Esophagus (tissue), 2 donors: ENCODE measurements around the gene SNX5. TPM values are rescaled to one million over a fixed set of nuclear protein-coding genes. Genes with fewer than 3 reads are reported as not detected.

Experiments
- H3K27ac ChIP-seq, 2 donors: one replicate each; pipeline ENCODE4 v1.5.1; 2013; ENCODE audit warnings: low read depth in 2 of 2, mild to moderate bottlenecking in 2 of 2, inconsistent platforms in 1 of 2, low read length in 1 of 2, moderate library complexity in 1 of 2
- H3K27me3 ChIP-seq, 2 donors: one replicate each; pipeline ENCODE4 v1.6.1; 2013; ENCODE audit warnings: low read length in 2 of 2, control low read depth in 1 of 2, mild to moderate bottlenecking in 1 of 2; ENCODE audit not compliant: insufficient read depth in 2 of 2, control insufficient read depth in 1 of 2
- H3K36me3 ChIP-seq, 2 donors: one replicate each; pipeline ENCODE4 v1.6.1; 2013; ENCODE audit warnings: low read length in 1 of 2; ENCODE audit not compliant: control insufficient read depth in 2 of 2, insufficient read depth in 2 of 2
- H3K4me1 ChIP-seq, 2 donors: one replicate each; pipeline ENCODE4 v1.6.1; 2013; ENCODE audit warnings: low read length in 1 of 2; ENCODE audit not compliant: control insufficient read depth in 2 of 2, insufficient read depth in 2 of 2
- H3K4me3 ChIP-seq, 2 donors: one replicate each; pipeline ENCODE4 v1.5.1; 2013; ENCODE audit warnings: low read length in 2 of 2, mild to moderate bottlenecking in 2 of 2, low read depth in 1 of 2, moderate library complexity in 1 of 2
- H3K9me3 ChIP-seq, 2 donors: one replicate each; pipeline ENCODE4 v1.6.1; 2013; ENCODE audit warnings: mild to moderate bottlenecking in 2 of 2, low read depth in 1 of 2, low read length in 1 of 2, moderate library complexity in 1 of 2; ENCODE audit not compliant: control insufficient read depth in 2 of 2, insufficient read depth in 1 of 2
- WGBS, 2 donors: extraction: QIAGEN DNeasy Blood & Tissue Kit; methylation state at CpG; one replicate each; pipeline ENCODE4 v1.1.7; 2013; 5-methylcytosine and 5-hydroxymethylcytosine counted together
- polyA plus RNA-seq, 2 donors: library from polyadenylated mRNA; stranded (reverse); fragments of 200-250 nt; gene quantifications; one replicate each; pipeline ENCODE4 v1.2.3, GENCODE V29; 2013
- donor health status: healthy with polysubstance abuse.
- donor health status: Bipolar disorder and iron deficiency.

The SNX5 gene
- polyA plus RNA-seq, 2 donors: 51.2 to 58.9 TPM

DNA sequence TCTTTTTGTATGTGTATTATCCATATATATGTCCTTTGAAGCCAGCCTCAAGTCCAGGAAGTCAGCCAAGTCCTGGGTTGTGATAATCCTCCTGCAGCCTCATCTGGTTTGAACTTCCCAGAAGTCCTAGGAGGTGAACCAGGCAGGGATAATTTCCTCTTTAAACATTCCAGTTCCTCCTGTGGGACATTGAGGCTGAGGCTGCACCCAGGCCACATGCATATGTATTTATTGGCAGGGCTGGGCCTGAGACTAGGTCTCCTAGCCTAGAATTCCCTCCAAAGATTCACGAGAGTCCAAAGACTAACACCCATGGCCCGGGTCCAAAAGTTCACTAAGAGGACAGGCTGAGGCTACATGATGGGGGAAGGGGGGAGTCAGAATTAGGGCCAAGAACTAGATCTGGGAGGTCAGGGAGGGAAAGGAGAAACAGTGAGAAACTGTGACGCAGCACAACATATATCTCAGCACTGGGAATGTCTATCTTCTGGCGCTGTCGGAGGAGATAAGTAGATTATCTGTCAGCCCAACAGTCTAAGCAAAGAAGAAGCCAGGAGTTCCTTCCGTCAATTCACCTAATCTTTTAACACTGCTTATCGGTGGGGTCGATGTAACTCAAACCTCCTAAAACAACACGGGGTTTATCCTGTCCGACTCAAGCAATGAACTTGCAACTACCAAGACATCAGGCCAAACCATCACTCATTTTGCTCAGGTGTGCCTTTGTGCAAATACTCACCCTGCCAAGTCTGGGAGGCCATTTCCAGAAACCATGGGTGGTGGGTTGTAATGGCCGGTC lies 43.3 kb downstream of the SNX5 start:
- WGBS, 2 donors: 45 to 69% methylated on average over 11 of the region's 11 CpGs
- no peak overlapping the region for H3K4me3 ChIP-seq
- peaks cover 0 to 8% of the 10 kb centered on the region in 2 donors for H3K4me1 ChIP-seq
- no peaks in the 10 kb centered on the region for H3K36me3 ChIP-seq
- no peaks in the 10 kb centered on the region for H3K27me3 ChIP-seq
- H3K9me3 ChIP-seq: no peaks in the 10 kb centered on the region
- no peak overlapping the region for H3K27ac ChIP-seq

DNA sequence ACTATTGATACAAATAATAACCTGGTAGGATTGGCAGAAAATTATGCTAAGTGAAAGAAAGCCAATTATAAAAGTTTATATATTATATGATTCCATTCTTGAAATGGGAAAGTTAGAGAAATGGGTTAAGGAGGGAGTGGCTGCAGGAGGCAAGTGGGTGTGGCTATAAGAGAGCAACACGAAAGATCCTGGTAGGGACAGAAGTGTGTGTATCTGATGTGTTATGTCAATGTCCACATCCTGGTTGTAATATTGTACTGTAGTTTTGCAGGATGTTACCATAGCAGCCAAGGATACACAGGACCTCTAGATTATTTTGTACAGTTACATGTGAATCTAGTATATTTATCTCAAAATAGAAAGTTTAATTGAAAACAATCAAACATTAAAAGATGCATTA lies 46.8 kb downstream of the SNX5 start:
- no peaks in the 10 kb centered on the region for H3K36me3 ChIP-seq
- no peaks in the 10 kb centered on the region for H3K4me1 ChIP-seq
- 11 to 18% methylated on average over 1 of the region's 1 CpG for WGBS, 2 donors
- H3K9me3 ChIP-seq: no peaks in the 10 kb centered on the region
- H3K27me3 ChIP-seq: no peaks in the 10 kb centered on the region
- no peak overlapping the region for H3K27ac ChIP-seq
- no peak overlapping the region for H3K4me3 ChIP-seq

DNA sequence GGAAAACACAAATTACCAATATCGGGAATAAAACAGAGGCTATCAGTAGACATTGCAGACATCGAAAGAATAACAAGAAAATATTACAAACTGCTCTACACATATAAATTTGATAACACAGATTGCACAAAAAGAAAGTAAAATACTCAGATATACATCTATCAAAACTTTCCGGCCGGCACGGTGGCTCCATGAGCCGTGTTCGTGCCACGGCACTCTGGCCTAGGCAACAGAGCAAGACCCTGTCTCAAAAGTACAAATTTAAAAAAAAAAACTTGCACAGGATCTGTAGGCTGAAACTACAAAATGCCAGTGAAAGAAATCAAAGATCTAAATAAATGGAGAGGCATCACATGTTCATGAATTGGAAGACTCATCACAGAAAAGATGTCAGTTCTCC lies 49.4 kb downstream of the SNX5 start:
- H3K4me3 ChIP-seq: no peak overlapping the region
- H3K27ac ChIP-seq: no peak overlapping the region
- WGBS, 2 donors: 94 to 96% methylated on average over 8 of the region's 8 CpGs
- no peaks in the 10 kb centered on the region for H3K9me3 ChIP-seq
- H3K36me3 ChIP-seq: no peaks in the 10 kb centered on the region
- H3K27me3 ChIP-seq: no peaks in the 10 kb centered on the region
- no peaks in the 10 kb centered on the region for H3K4me1 ChIP-seq

DNA sequence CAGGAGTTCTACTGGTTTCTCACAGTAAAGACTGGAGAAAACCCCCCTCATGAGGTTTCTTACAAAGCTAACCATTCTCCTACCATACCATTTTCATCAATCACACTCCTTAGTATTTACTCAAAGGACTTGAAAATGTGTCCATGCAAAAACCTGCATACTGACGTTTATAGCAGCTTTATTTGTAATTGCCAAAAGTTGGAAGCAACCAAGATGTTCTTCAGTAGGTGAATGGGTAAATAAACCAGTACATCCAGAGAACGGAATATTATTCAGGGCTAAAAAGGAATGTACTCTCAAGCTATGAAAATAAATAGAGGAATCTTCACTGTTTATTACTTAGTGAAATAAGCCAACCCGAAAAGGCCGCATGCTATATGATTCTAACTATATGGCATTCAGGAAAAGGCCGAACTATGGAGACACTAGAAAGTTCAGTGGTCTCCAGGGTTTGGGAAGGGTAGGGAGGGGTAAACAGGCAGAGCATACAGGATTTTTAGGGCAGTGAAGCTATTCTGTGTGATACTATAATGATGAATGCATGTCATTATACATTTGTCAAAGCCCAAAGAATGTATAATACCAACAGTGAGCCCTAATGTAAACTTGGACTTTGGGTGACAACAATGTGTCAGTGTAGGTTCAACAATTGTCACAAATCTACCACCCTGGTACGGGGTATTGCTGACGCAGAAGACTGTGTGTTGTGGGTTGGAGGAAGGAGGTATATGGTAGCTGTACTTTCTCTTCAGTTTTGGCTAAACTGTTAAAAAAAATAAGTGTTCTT lies 50.6 kb downstream of the SNX5 start:
- Histone ChIP-seq H3K4me1 (no peaks in the 10 kb centered on the region), H3K27ac (no peak overlapping the region), H3K36me3 (no peaks in the 10 kb centered on the region), H3K4me3 (no peak overlapping the region), H3K9me3 (no peaks in the 10 kb centered on the region), H3K27me3 (no peaks in the 10 kb centered on the region)
- 80 to 82% methylated on average over 7 of the region's 7 CpGs for WGBS, 2 donors

DNA sequence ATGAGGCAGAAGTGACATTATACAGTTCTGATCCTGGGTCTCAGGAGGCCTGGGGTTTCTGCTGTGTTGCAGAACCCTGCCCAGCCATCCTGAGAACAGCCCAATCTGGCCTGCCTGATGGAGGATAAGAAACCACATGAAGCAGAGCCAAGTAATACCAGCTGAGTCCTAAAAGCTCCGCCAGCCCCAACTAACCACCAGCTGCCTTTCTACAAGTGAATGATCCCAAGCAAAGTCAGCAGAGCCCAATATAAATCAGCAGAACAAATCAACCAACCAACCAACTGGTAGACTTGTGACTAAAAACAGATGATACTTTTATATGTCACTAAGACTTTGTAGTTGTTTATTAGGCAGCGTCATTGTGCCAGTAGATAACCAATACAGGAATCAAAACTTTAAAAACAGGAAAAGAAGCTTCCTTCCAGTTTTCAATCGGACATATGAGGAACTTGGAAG lies 52.1 kb downstream of the SNX5 start:
- Histone ChIP-seq H3K4me1 (no peaks in the 10 kb centered on the region), H3K27ac (no peak overlapping the region), H3K9me3 (no peaks in the 10 kb centered on the region), H3K36me3 (no peaks in the 10 kb centered on the region), H3K27me3 (no peaks in the 10 kb centered on the region), H3K4me3 (no peak overlapping the region)
- WGBS, 2 donors: 61 to 63% methylated on average over 3 of the region's 3 CpGs

DNA sequence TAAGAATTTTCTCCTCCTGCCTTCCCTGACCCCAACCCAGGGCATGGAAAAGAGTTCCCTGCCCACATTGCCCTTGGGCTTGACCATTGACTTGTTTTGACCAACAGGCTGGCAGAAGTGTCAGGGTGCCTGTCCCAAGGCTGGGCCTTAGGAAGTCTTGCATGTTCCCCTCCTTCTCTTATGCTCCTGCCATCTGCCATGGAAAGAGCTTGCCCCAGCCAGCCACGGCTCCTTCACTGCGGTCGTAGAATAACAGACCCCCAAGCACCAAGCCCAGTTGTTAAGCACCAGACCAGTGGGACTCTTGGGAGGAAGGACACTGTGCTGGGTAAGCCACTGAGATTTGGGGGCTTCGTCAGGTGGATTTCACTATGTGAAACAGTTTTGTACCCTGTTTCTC lies 53.6 kb downstream of the SNX5 start:
- WGBS, 2 donors: 81 to 86% methylated on average over 4 of the region's 4 CpGs
- H3K4me1 ChIP-seq: no peaks in the 10 kb centered on the region
- no peaks in the 10 kb centered on the region for H3K9me3 ChIP-seq
- H3K27me3 ChIP-seq: no peaks in the 10 kb centered on the region
- no peaks in the 10 kb centered on the region for H3K36me3 ChIP-seq
- H3K4me3 ChIP-seq: no peak overlapping the region
- H3K27ac ChIP-seq: no peak overlapping the region

DNA sequence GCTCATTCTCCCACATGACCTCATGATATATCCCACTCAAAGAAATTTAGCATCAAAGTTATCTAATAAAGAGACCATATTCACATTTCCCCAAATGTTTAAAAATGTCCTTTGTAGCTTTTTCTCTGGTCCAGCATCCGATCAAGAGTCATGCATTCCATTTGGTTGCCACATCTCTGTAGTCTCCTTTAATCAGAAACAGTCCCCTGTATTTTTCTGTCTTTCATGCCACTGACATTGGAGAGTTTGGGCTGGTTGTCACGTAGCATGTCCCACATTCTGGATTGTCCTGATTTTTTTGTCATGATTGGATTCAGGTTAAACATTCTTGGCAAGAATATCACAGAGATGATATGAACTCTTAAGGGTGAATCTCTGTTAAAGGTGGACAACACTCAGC lies 55.7 kb downstream of the SNX5 start:
- 76 to 82% methylated on average over 2 of the region's 2 CpGs for WGBS, 2 donors
- no peak overlapping the region for H3K4me3 ChIP-seq
- H3K27me3 ChIP-seq: no peaks in the 10 kb centered on the region
- no peaks in the 10 kb centered on the region for H3K9me3 ChIP-seq
- H3K27ac ChIP-seq: no peak overlapping the region
- H3K36me3 ChIP-seq: no peaks in the 10 kb centered on the region
- no peaks in the 10 kb centered on the region for H3K4me1 ChIP-seq

DNA sequence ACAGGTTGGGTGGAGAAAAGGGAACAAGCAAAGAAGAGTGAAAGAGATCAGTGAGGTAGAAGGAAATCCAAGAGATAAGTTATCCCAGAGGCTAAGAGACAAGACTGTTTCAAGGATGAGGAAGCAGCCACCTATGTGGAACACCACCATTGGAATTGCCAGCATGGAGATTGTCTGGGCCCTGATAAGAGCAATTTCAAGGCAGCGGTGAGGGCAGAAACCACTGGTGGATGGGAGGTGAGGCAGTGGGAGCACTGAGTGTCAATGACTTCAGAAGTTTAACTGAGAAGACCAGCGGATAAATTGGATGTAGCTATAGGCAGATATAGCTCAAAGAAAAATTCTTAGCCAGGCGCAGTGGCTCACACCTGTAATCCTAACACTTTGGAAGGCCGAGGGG lies 56.7 kb downstream of the SNX5 start:
- H3K27me3 ChIP-seq: no peaks in the 10 kb centered on the region
- H3K4me1 ChIP-seq: no peaks in the 10 kb centered on the region
- H3K27ac ChIP-seq: no peak overlapping the region
- 79 to 85% methylated on average over 4 of the region's 4 CpGs for WGBS, 2 donors
- H3K9me3 ChIP-seq: no peaks in the 10 kb centered on the region
- H3K4me3 ChIP-seq: no peak overlapping the region
- no peaks in the 10 kb centered on the region for H3K36me3 ChIP-seq

DNA sequence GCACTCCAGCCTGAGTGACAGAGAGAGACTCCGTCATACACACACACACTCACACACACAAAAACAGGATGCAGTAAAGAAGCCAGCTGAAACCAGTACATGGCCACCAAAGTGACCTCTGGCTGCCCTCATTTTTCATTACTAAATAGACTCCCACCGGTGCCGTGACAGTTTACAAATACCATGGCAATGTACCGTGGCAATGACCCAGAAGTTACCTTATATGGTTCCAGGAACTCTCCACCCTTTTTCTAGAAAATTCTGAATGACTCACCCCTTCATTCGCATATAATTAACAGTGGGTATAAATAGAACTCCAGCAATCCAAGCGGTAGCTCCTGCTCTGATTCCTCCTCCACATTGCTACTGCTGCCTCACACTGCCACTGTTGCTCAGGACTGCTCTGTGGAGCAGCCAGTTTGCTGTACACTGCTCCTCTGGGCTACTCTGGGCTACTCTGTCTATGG lies 57.7 kb downstream of the SNX5 start:
- H3K36me3 ChIP-seq: no peaks in the 10 kb centered on the region
- peak overlapping the region; percentile 14 to 55 for H3K27ac ChIP-seq
- H3K27me3 ChIP-seq: no peaks in the 10 kb centered on the region
- 26 to 34% methylated on average over 6 of the region's 6 CpGs for WGBS, 2 donors
- no peaks in the 10 kb centered on the region for H3K4me1 ChIP-seq
- no peaks in the 10 kb centered on the region for H3K9me3 ChIP-seq
- H3K4me3 ChIP-seq: no peak overlapping the region
